Activated CD4-positive, alpha-beta T cell treated with anti-CD3 and anti-CD28 coated beads for 48 hours (primary cell): ENCODE measurements around the gene NTSR2.
"Not testable (repeated sequence)": the region's sequence is repeated elsewhere in the genome, so short reads cannot be mapped to it uniquely, and the experiment has no call there.

Source experiments
- DNase-seq: peaks from one replicate; pipeline ENCODE4 v3.0.0-alpha.2; 2020

NTSR2 gene

DNA sequence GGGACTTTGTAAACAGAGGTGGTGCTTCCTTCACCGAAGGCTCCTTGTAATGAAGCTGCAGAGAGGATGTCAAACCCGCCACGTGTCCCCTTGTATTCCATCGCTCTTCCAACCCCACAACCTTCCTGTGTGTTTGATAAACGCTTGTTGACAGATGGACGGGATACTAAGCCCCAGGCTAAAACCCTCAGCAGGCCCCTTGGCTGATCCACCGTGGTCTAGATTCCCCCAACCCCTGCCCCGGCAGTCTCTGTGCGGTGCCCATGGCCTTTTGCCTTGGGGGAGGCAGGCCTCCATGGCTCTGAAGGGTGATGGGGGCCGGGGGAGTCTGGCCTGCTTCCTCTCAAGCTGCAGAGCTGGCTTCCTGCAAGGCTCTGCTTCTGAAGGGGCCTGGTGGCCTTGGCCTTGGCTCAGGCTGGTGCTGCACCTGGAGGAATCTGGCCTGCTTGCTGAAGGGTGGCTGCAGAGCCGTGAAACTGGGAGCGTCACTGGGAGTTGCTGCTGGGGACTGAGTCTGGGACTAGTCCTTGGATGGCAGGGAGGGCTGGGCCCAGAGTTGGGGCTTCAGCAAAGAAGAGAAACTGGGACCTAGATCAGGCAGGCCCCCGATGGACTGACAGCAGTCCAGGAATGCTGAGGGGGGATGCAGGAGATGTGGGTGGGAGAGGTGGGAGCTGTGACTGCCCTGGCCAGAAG lies 9.6 kb upstream of the NTSR2 start:
- no peak for DNase-seq

DNA sequence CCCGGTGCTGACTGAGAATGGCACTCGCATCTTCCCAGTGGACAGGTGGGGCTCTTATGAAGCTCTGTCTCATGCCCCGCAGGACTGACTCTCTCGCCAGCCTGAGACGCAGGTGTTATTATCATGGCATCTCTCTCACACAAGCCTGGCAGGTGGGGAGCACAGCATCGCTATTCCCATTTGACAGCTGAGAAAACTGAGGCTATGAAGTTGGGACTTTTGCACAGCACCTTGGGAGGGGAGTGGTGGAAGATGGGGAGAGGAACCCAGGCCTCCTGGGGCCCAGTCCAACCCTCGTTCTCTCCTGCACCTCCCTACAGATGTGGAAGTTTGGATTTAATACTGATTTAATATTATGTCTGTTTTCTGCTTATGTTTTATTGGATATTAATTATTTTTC lies 9.0 kb upstream of the NTSR2 start:
- DNase-seq, result no peak

DNA sequence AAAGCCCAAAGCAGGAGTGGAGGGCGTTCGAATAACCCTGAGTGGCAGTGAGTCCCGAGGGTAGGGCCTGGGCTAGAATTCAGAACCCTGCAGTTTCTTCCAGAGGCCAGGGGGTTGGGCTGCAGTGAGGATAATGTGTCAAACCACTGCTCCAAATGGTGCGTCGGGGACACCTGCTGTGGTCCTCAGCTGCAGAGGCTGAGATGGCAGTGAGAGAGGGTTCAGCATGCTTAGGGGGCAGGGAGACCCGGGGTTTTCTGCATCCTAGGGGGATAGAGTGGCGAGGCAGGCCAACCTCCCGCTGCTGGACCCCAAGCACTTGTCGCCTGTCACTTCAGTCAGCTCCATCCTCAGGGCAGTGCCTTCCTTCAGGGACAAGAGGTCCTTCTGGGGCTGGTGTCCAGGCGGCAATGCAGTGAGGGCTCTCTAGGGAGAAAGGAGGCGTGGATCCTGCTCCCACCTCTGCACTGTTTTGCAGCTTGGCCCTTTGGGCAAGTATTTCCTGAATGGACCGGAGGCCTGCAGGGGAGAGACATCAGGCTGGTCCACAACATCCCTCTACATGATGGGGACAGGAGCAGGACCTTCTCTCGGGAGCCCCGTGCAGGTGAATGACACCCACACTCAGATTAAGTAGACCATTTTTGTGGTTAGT lies 8.4 kb upstream of the NTSR2 start:
- no peak for DNase-seq

DNA sequence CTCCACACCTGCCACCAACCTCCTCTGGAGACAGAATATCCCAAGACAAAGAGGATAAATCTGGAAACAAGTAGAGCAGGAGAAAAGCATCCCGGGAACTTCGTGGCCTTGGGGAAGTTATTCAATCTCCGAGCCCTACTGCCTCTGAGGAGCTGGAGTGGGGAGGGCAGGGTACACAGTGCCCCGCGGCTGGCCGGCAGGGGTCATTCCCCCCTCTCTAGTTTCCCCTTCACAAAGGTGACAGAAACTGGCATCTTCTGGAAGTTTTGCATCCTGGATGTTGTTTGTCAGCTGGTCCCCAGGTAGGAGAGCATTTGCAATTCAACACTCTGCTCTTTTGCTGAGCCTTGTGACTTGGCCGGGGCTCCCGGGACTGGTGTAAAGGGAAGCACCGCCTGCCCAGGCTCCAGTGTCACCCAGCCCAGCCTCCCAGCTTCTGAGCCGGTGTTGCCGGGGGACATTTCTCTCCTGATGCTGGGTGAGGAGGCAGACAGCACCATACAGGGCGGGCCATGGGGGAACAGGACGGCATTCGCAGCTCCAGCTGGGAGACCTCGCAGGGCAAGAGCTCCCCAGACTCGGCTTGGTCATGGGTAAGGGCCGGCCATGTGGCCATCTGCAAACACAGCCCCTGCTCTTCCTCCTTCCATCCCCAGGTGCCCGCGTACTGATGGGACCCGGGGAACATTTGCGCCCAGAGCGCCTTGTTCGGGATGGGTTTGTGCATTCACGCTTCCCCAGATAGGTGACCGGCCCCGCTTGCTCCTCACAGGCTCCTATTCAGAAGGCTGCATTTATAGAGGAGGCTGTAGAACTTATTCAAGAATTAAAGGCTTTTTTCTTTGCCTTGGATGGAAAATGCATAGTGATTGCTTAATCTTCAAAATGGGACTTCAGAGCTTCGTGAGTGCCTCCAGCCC lies 7.4 kb upstream of the NTSR2 start:
- DNase-seq, result no peak

DNA sequence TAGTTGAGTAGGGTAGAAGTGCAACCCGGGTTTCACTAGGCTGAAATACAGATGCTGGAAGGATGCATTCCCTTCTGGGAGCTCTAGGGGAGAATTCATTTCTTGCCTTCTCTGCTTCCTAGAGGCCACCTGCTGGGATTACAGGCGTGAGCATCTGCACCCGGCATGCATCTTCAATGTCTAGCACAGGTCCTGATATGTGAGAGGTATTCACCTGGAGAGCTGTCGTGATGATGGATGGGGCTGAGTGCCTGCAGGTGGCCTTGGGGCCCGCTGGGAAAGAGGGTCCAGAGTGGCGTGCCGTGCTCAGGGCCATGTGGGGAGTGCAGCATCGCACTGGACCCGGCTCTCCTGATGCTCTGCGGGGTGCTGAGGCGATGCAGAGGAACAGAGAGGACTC lies 6.6 kb upstream of the NTSR2 start:
- DNase-seq, result no peak

DNA sequence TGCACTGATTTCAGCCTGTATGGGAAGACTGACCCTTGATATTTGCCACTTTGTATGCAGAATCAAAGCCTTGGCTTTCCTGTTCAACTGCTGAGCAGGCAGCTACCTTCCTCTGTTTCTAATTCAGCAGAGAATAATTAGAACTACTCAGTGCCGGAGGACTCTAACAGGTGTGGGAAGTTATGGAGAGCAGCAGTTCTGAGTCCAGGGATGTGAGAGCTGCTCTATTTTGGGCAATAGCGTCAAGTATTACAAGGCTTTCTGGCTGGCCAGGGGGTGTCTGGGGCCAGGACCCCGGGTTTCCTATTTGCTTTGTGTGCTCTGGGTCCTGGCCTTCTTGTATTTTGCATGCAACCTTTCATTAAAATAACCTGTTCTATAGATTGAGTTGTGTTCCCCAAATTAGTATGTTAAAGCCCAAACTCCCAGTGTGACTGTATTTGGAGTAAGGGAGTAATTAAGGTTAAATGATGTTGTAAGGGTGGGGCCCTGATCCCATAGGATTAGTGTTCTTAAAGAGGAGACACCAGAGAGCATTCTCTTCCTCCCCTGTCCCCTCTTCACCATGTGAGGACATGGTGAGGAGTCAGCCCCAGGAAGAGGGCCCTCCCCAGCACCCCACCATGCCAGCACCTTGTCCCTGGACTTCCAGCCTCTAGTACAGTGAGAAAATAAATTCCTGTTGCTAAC lies 5.6 kb upstream of the NTSR2 start:
- no peak for DNase-seq

DNA sequence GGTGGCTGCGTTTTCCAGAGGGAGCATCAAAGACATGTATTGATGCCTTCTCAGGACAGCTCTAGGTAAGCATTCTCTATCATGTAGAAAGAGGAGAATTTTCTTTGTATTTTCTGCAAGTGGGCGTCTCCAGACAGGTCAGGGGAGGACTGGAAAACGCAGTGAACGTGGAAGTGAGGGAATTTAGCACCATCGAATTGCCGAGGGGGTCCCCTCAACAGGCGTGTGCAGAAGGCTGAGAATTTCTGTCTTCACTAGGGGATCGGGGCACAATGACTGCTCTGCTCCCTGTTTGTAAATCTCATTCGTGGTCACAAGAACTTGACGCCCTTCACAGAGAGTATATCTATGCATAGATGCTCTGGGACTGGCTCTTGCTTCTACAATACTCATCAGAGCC lies 5.0 kb upstream of the NTSR2 start:
- DNase-seq, result no peak

DNA sequence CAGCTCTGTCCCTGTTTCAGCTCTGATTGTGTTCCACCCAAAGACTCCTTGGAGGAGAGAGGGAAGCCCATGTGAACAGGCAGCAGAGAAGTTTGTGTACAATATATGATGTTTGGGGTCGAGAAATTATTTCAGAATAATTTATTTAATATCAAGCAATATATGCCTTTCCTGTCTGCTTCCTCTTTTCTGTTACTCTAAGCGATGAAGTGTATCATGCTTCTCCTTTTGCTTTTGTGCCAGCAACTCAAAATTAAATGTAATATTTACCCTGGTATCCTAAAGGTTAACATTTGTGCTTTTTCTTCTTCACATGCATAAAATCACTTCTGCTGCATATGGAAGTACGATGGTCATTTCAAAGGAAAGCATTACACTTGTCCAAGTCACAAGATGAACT lies 2.4 kb upstream of the NTSR2 start:
- DNase-seq, result no peak

DNA sequence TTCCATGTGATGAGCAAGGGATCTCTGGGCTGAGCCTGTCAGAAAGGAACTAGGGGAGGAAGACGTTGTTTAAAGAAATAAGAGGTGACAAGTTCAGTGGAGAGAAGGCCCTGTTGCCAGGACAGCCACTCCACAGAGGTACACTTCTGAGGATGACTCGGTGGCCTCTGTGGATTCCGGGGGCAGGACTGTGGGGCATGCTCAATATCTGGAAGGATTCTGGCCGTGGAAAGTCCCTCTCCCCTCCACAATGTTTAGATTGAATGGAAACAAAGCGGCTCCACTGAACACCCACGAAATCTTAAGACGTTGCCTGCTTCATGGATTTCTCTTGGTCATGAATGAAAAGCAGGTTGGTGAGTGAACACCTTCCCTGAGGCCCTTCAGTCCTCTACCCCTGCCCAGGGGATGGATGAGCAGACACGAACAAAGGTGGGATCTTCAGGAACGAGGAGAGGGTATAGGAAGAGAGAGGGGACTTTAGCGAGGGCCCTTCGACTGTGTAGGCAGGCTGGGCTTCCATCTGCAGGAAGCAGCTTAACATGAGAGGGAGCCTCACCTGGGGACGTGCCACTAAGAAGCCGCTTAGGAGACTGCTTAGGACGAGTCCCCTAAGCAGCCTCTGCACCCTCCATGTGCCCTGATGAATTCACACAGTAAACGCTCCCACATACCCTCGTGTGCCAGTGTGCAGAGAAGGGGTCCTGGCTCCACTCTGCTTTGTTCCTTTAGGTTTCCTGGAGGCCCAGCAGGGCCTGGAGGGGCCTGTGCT lies 1.9 kb downstream of the NTSR2 start:
- DNase-seq, result no peak

DNA sequence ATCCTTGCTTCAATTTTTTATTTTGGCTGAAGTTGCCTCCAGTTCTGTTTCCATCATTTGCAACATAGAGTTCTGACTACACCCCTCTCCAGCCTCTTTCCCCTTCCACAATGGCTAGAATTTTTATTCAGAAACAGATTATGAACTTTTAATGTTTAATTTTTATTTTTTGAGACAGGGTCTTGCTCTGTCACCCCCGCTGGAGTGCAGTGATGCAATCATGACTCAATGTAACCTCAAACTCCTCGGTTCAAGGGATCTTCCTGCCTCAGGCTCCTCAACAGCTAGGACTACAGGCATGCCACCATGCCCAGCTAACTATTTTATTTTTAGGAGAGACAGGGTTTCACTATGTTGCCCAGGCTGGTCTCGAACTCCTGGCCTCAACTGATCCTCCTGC lies 2.8 kb downstream of the NTSR2 start:
- DNase-seq, result no peak

DNA sequence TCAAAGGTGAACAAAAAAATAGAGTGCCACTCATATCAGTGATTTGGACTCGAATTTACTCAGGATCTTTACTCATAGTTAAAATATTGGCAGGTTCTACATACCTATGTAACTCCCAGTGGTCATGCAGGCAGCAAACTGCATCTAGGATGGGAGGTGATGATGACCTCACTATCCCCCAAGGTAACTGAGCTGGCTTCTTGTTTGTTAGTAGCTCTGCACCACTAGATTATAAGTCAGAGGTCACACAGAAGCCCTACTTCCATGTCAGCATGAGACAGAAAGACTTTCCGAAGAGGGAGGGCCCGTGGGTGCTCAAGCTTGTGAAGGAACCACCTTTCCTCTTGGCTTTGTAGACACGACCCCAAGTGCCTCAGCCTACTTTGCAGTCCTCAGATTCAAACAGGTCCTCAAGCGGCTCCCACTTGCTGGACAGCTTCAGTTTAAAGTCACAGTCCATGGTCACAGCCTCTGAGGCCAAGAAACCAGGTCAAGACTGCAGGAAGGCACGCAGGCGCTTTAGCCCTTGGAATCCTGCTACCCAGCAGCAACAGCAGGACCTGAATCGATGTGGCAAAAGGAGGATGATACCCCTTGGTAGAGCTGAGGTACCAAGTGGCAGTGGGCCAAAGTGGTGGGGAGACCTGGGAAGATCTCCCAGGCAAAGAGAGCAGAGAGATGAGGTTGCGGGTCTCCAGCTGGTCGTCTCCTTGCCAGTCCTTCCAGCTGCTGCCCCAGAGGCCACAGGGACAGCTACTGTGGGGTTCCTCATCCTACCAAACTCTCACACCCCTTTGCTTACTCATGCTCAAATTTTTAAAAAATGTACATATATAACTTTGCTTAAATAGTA lies 4.3 kb downstream of the NTSR2 start:
- DNase-seq, result no peak

DNA sequence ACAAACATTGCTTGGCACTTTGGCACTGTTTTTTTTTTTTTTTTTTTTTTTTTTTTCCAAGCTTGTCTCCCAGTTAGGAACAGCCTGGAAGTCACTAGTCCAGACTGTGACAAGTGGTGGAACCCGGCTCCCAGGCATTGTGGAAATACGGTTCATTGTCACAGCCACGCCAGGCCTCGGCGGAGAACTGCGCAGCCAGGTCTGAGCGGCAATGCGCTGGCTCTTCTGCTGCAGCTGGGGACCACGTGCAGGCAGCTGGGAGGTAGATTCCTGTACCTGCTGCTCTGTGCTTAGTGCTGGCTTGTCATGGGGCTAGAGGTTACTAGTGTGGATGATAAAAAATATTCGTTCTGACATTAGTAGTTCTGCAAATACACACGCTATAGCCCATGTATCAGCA lies 5.0 kb downstream of the NTSR2 start:
- DNase-seq, result no peak

DNA sequence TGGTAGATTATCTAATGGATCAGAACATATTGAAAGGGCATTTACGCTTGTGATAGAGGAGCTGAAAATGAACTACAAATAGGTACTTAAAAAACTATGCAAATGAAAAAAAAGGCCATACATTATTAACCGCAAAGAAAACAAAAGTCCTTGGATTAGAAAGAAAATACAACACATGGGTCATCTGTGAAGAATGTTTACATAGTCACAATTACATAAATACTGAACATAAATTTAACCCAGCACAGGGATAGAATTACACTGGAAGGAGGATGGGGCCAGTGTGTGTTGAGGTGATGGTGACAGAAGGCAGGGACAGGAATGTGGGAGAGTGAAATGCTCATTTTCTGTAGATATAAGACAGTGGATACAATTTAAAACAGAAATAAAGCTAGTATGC lies 6.6 kb downstream of the NTSR2 start:
- DNase-seq, result no peak

DNA sequence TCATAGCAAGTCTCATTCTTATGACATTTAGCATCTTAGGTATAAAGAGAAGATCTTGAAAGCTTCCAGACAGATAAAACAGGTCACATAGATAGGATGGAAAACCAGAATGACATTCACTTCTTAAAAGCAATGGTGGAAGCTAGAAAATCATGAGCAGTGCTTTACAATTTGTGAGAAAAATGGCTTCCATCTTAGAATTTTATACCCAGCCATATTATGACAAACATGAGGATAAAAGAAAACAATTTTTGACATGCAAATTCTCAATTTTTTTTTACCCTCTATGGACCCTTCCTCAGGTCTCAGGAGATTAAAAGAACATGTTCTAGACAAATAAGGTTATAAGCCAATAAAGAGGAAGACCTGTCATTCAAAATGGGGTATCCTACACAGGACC lies 7.1 kb downstream of the NTSR2 start:
- DNase-seq, result no peak

DNA sequence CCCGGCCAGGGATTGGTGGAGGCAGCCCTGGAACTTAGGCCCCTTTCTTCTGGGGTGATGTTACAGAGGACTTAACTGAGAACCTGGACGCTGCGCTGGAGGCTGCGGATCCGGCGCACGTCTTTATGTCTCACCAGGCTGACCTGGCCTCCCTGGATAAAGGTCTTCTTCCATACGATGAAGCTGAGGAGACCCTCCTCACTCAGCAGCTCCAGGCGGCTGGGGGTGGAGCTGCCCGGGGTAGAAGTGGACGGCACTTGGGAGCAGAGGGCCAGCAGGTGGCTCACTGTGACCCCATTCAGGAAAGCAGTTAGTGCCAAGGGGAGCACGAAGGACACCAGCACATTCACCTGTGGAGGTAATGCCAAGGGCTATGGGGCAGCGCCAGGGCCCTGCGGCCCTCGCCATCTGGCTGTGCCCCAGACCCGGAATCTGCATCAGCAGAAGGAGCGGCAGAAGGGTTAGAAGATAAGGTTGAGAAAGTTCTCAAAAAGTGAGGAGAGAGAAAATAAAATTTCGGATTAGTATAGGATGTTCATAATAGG lies 8.0 kb downstream of the NTSR2 start:
- DNase-seq, result no peak

DNA sequence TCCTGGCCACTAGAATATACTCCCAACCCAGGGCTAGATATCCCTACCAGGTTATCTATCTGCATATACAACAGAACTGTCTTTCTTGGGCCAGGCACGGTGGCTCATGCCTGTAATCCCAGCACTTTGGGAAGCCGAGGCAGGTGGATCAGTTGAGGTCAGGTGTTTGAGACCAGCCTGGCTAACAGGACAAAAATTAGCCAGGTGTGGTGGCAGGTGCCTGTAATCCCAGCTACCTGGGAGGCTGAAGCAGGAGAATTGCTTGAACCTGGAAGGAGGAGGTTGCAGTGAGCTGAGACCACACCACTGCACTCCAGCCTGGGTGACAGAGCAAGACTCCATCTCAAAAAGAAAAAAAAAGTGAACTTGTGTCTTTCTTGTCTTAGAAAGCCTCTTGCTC lies 9.6 kb downstream of the NTSR2 start:
- DNase-seq, result not testable (repeated sequence)

DNA sequence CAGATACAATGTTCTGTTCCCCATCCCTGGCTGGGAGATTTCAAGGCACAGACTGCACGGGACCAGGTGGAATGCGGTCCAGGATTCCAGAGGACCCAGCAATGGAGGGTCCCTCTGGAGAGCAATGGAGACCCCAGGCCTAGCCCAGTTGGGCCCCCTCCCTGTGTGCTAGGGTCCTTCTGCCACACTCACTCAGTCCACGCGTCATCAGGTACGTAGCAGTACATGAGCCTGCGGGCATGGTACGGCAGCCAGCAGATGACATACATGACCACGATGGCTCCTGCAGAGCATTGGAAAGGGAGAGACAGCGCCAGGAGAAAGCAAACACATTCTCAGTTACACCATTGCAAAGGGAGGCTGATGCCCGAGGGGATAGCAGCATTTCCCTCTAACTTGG lies 10.1 kb downstream of the NTSR2 start:
- no peak for DNase-seq

DNA sequence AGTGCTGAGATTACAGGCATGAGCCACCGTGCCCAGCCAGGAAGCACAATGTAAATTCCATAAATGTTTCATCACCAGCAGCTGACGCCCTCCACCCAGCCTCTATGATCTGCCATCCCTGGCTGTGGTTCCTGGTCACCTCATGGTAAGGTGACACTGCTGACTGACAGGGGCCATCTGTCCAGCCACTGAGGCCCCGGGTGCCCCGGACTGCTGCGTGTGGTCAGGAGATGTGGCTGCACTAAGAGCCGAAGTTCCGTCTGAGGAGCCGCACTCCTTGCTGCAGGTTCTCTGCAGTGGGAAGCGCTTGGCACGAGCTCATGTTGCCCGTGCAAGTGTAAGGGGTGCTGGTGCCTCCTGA lies 10.9 kb downstream of the NTSR2 start:
- no peak for DNase-seq

DNA sequence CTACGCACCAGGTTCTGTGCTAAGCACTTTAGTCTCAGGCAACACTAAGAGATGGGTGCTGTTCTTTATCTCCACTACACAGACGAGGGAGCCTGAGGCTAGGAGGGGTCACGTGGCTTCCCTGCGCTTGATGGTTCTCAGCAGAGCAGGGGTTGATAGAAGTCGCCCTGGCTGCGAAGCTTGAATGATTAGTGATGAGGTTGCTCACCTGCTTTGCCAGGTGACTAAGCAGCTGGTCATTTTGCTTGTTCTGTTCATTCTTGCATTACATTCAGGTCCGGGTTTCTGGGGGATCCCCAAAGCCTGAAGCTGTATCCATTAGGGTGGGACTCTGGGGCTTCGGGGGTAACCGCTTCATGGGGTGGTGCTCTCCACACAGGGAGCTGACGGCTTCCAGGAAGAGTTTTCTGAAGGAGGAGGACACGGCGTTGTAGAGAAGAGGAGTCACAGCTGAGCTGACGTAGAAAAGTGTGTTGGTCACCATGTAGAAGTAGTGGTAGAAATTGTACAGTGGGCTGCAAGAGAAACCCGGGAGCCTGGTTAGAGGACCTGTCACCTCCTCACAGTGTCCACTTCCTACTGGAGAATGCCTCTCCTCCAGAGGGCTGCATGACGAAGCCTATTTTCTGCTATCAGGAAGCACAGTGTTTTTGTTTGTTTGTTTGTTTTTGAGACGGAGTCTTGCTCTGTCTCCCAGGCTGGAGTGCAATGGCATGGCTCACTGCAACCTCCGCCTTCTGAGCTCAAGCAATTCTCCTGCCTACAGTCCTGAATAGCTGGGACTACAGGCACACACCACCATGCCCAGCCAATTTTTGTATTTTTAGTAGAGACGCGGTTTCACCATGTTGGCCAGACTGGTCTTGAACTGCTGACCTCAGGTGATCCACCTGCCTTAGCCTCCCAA lies 11.5 kb downstream of the NTSR2 start:
- no peak for DNase-seq

DNA sequence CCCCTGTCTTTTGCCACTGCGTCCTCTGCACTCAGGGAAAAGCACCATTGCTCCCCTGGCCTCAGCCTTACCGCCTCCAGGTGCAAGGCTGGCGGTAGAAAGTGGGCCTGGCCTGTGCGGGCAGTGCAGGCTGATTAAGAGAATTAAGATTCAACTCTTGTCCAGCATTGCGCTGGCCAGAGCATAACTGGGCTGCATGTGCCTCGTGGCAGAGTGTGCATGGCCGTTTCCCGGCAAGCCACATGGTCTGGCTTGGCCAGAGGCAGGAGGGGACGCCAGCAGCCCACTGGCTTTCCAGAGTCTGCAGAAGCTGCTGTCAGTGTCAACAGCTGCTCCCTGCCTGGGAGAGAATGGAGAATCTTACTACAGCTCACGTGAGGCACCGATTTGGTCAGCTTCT lies 12.3 kb downstream of the NTSR2 start:
- no peak for DNase-seq
